K562 (cell line): ENCODE data around the gene JPH3. TPM values are rescaled to one million over a fixed set of nuclear protein-coding genes. Genes with fewer than 3 reads are reported as not detected.

Source experiments
- ATAC-seq: fragments of 200-7000 bp; cut with Tn5 transposase; 3 replicates; pipeline ENCODE4 v1.9.1; 2020; ENCODE audit warnings: moderate library complexity
- BruUV-seq: library from RNA; stranded (reverse); fragments of 400-500 nt; replicated peaks from 2 replicates; lab custom pipeline; 2021; lab: Mats Ljungman, UMichigan
- CTCF ChIA-PET: fragments of 300-600 bp; formaldehyde crosslinking; extraction: SDS; loops from one replicate; lab custom pipeline; 2021; ENCODE audit warnings: low intra/inter-chr PET ratio; lab: Yijun Ruan, JAX
- POLR2A ChIA-PET: fragments of 300-600, 350-650 bp; sonication (Branson Sonifier 250); formaldehyde crosslinking; extraction: SDS; loops from one replicate; lab custom pipeline; 2021; ENCODE audit warnings: antibody characterized with exemption, inconsistent platforms; lab: Yijun Ruan, JAX
- DNase-seq, 4 experiments: peaks; one replicate each; pipeline versions ENCODE4 v3.0.0 to v3.0.0-alpha.2; 2011 to 2018; ENCODE audit warnings: low spot score in 3 of 4, mixed read lengths in 3 of 4; ENCODE audit errors: extremely low read depth in 1 of 4
- FAIRE-seq: peaks from 2 replicates; lab custom pipeline; 2011; peaks lifted over from hg19 to GRCh38; lab: Jason Lieb, UNC
- H2AFZ ChIP-seq: 2 replicates; pipeline ENCODE4 v1.6.0; 2011; ENCODE audit warnings: low read depth, low read length, control low read depth, inconsistent platforms
- H3K27ac ChIP-seq: fragments of 200-600 bp; 3 replicates; pipeline ENCODE4 v1.8.0; 2011; ENCODE audit warnings: low read depth, mild to moderate bottlenecking, control low read depth, inconsistent platforms, low read length, moderate library complexity, mixed read lengths; ENCODE audit errors: extremely low read depth
- H3K27me3 ChIP-seq, 2 experiments: fragments of 300-600 bp in 1 of 2; 2 replicates in 1 of 2; 3 replicates in 1 of 2; pipeline versions ENCODE4 v1.6.0 to v1.8.0; 2011; ENCODE audit warnings: inconsistent platforms in 2 of 2, low read length in 2 of 2, mild to moderate bottlenecking in 1 of 2, mixed read lengths in 1 of 2, moderate library complexity in 1 of 2; ENCODE audit not compliant: control insufficient read depth in 2 of 2, insufficient read depth in 2 of 2
- H3K36me3 ChIP-seq: fragments of 300-600 bp; 3 replicates; pipeline ENCODE4 v1.8.0; 2011; ENCODE audit warnings: mild to moderate bottlenecking, low read length, inconsistent platforms; ENCODE audit not compliant: control insufficient read depth, insufficient read depth
- H3K4me1 ChIP-seq, 2 experiments: fragments of 200-600 bp in 1 of 2; replicated peaks in 1 of 2; 2 replicates in 1 of 2; 3 replicates in 1 of 2; pipeline versions ENCODE4 v1.5.1 to v1.8.0; 2011; ENCODE audit warnings: inconsistent platforms in 2 of 2, low read length in 2 of 2, mild to moderate bottlenecking in 1 of 2, mixed read lengths in 1 of 2, moderate library complexity in 1 of 2; ENCODE audit not compliant: control insufficient read depth in 2 of 2, insufficient read depth in 2 of 2
- H3K4me2 ChIP-seq: 2 replicates; pipeline ENCODE4 v1.6.1; 2011; ENCODE audit warnings: low read length, control low read depth, inconsistent platforms, mixed read lengths; ENCODE audit not compliant: insufficient read depth
- H3K4me3 ChIP-seq: fragments of 200-600 bp; sonication (generic), shearing (Covaris generic); 2 replicates; pipeline ENCODE4 v1.5.1; 2016; ENCODE audit warnings: control low read depth, inconsistent platforms
- H3K79me2 ChIP-seq: fragments of 200-600 bp; 3 replicates; pipeline ENCODE4 v1.8.0; 2011; ENCODE audit warnings: low read length, inconsistent platforms; ENCODE audit not compliant: control insufficient read depth, insufficient read depth
- H3K9ac ChIP-seq, 2 experiments: 2 replicates each; pipeline versions ENCODE4 v1.6.0 to v1.6.1; 2011; ENCODE audit warnings: low read depth in 2 of 2, low read length in 2 of 2, control low read depth in 1 of 2, inconsistent platforms in 1 of 2, mild to moderate bottlenecking in 1 of 2, mixed read lengths in 1 of 2; ENCODE audit not compliant: insufficient read depth in 1 of 2
- H3K9me1 ChIP-seq: one replicate; pipeline ENCODE4 v1.6.0; 2011; ENCODE audit warnings: inconsistent platforms, mild to moderate bottlenecking, low read length, moderate library complexity; ENCODE audit not compliant: control insufficient read depth, insufficient read depth
- H3K9me3 ChIP-seq: replicated peaks from 2 replicates; pipeline ENCODE4 v1.5.1; 2011; ENCODE audit warnings: low read depth, low read length, inconsistent platforms; ENCODE audit not compliant: control insufficient read depth, insufficient read depth
- H4K20me1 ChIP-seq: replicated peaks from 2 replicates; pipeline ENCODE4 v1.6.1; 2011; ENCODE audit warnings: low read length, inconsistent platforms, mixed read lengths; ENCODE audit not compliant: control insufficient read depth, insufficient read depth
- CBX5 ChIP-seq: IDR thresholded peaks from 2 replicates; pipeline ENCODE4 v1.6.1; 2014; ENCODE audit warnings: low read depth, borderline replicate concordance
- GTF2F1 ChIP-seq: IDR thresholded peaks from 2 replicates; pipeline ENCODE4 v1.6.1; 2011; ENCODE audit warnings: low read depth, low read length, improper control_type of control experiment
- STAT5B ChIP-seq: fragments of 250-450 bp; sonication (Bioruptor Pico); IDR thresholded peaks from 2 replicates; pipeline ENCODE4 v1.8.0; 2021; ENCODE audit warnings: mild to moderate bottlenecking, inconsistent platforms
- TCF7L2 ChIP-seq: fragments of 150-350 bp; IDR thresholded peaks from 2 replicates; pipeline ENCODE4 v1.6.1; 2016; ENCODE audit warnings: low read depth, mild to moderate bottlenecking, low read length, moderate library complexity
- WGBS: fragments of 100-300 bp; shearing (Covaris generic); methylation state at CpG from one replicate; pipeline ENCODE4 v1.1.6; 2016; ENCODE audit warnings: low coverage, mixed read lengths; ENCODE audit not compliant: insufficient coverage; ENCODE audit errors: missing lambda C conversion rate; 5-methylcytosine and 5-hydroxymethylcytosine counted together
- in situ Hi-C: fragments of 300-500 bp; cut with MboI; formaldehyde crosslinking; loops from 4 replicates; pipeline ENCODE4 v1.15.0; 2018; ENCODE audit warnings: inconsistent platforms, mixed read lengths
- intact Hi-C: fragments of 100-400 bp; cut with micrococcal nuclease; formaldehyde crosslinking; loops from 2 replicates; pipeline ENCODE4 v1.14.2; 2022
- polyA plus RNA-seq, 8 experiments: library from polyadenylated mRNA; depleted of rRNA in 4 of 8; stranded (reverse) in 5 of 8; unstranded in 3 of 8; fragments of >200 nt; fragmentation: Nextera tagmentation in 2 of 8; fragmentation: Illumina TruSeq in 1 of 8; extraction: Ambion mirVana in 2 of 8; extraction: Trizol in 1 of 8; gene quantifications; 2 replicates each; pipeline versions ENCODE4 v1.2.1 to v1.2.3, GENCODE V29; 2011 to 2014; ENCODE audit warnings: inconsistent platforms in 1 of 8, missing spikeins in 1 of 8
- total RNA-seq, 7 experiments: library from RNA; depleted of rRNA in 6 of 7; stranded (reverse); fragments of >200 nt in 6 of 7; fragmentation: Illumina TruSeq in 2 of 7; extraction: Trizol in 2 of 7; gene quantifications; 2 replicates each; pipeline versions ENCODE4 v1.2.1 to v1.2.3, GENCODE V29; 2011 to 2021; ENCODE audit warnings: low replicate concordance in 1 of 7

The JPH3 gene
- total and polyA plus RNA-seq, 9 of the 15 experiments (the other 6 are each of a cell fraction or from before 2014, with no cell fraction given) = 0.01 TPM; not detected in 8

- intact Hi-C loops (no loop called here), in situ Hi-C loops (no loop called here)
- Histone ChIP-seq H3K9ac (no peak overlapping the region), H3K27me3 (peaks cover 22 to 69% of the 10 kb centered on the region in 2 experiments; a peak in 4 of 5 replicates), H2AFZ (no peak overlapping the region), H3K4me1 (peaks cover 0 to 55% of the 10 kb centered on the region in 2 experiments; a peak in 2 of 5 replicates), H3K27ac (no peak overlapping the region), H3K4me2 (no peak overlapping the region), H3K79me2 (no peaks in the 10 kb centered on the region), H3K9me3 (no peaks in the 10 kb centered on the region), H3K36me3 (no peaks in the 10 kb centered on the region)
- POLR2A ChIA-PET = interaction anchor here (0.8 kb wide), 2 partner anchors 78 to 892 kb away, joined by 3 to 4 read pairs; partner anchors contain the start of gene KLHDC4
- CTCF ChIA-PET = no interaction called here
- FAIRE-seq (no peak), DNase-seq (no peak)
- 10% methylated on average over 26 of the region's 31 CpGs for WGBS
- BruUV-seq = no TSS peak
- TF ChIP-seq TCF7L2 = no peak
- no peak for TF ChIP-seq CBX5
- TF ChIP-seq STAT5B = no peak
- no peak for TF ChIP-seq GTF2F1
- TF ChIP-seq, all 486 proteins: peak for 0
- Histone ChIP-seq H4K20me1 (peaks cover 13% of the 10 kb centered on the region), H3K9me1 (no peaks in the 10 kb centered on the region), H3K4me3 (no peak overlapping the region)
- ATAC-seq = no peak
Observed at GRCh38 chr16:87687126-87687910, 85.0 kb downstream of the JPH3 start.
